ENCODE results near the gene UBE2QL1.

The UBE2QL1 gene

DNA sequence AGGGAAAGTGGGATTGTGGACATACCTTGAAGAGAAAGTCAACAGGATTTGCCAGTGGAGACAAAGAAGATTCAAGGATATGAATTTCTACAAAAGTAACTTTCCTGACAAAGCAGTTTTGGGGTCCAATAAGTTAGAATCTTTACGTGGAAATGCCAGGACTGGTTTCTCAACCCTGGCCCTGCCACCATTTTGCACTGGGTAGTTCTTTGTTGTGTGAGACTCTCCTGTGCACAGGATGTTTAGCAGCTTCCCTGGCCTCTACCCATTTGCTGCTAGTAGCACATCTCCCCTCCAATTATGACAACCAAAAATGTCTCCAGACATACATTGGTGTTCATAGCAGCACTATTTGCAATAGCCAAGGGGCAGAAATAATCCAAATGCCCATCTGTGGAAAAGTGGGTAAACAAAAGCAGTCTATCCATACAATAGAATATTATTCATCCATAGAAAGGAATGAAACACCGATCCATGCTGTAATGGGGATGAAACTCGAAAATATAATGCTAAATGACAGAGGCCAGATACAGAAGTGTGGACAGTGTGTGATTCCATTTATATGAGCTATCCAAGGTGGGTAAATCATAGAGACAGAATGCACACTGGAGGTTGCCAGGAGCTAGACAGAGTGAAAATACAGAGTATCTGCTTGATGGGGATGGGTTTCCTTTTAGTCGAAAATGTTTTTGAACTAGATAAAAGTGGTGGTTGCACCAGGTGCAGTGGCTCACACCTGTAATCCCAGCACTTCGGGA is 92.8 kb downstream of the UBE2QL1 start:
- DNase-seq: no peak

GRCh38 chr5:6542421-6543345 is 94.0 kb downstream of the UBE2QL1 start:
- no peak for DNase-seq

GRCh38 chr5:6543346-6543730 is 94.7 kb downstream of the UBE2QL1 start:
- DNase-seq: no peak

DNA sequence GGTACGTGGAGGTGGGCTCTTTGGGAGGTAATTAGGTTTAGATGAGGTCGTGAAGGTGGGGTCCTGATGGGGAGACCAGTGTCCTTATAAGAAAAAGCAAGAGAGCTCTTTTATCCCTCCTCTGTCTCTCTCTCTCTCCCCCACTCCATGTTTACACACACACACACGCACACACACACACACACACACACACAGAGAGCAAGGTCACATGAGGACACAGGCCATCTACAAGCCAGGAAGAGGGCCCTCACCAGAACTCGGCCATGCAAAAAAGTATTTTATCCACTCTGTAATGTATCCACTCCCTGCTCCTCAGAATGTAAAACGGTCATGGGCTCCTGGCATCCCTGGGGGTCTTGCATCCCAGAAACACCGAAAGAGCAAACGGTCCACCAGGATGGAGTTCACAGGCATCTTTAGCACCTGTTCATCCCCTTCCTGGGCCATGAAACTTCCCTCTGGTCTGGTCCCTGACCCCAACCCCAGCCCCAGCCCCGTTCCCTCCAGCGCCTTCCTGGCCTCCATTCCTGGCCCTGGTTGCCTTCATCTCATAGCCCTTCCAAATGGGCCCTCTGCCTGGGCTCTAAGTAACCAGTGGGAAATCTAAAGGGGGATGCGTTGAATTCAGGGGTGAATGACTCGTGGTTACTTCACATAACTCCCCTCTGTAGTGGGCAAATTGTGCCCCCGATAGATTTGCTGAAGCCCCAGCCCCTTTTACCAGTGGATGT is 95.3 kb downstream of the UBE2QL1 start:
- DNase-seq: no peak
